ENCODE data around the gene HTR3B. TPM values are rescaled to one million over a fixed set of nuclear protein-coding genes. Genes with fewer than 3 reads are reported as not detected.

Gene HTR3B
- total and polyA plus RNA-seq, 2 of the 4 experiments (the other 2 are of a cell fraction) = not detected

DNA sequence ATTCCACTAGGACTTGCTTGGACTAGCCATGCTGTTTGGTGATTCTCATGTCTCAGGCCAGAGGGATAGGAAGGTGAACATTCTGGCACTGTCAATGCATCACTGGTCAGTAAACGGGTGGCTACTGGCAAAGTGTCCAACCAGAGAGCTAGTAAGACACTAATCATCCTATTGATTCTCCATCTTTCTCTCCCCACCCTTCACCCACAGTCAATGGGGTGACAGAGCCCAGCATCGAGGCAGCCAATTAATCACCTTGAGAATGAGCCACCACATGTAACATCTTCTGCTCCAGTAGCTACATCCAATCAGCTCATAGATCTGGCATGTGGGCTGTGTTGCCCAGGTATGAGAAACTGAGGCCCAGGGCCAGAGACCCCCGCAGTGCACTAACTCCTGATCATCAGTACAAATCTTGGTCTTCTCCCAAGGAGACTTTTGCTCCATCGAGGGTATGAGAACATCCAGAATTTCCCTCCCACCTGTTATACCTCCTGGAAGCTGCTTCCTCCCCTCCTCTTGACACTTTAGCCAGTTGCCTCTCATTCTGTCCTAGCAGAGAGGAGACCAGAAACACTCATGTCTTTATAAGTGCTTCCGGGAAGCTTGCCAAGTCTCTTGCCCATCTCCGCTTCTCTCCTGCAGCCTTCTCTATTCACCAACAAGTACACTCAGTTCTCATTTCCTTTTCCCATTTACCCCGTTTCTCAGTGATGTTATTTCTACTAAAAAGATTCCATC, 87.3 kb downstream of the HTR3B start:
- no peaks in the 10 kb centered on the region for H3K9me1 ChIP-seq (ENCODE audit: insufficient read depth, low read length)
- dilution Hi-C loops (cut with HindIII; ENCODE audit: low sequenced_read_pairs, unreplicated experiment) (no loop called here), intact Hi-C loops (cut with micrococcal nuclease) (loop anchor here (5.0 kb wide), 1 partner anchor 95 kb away; no protein-coding TSS in a partner anchor), in situ Hi-C loops (cut with MboI; ENCODE audit: low sequenced_read_pairs) (no loop called here)
- H3K9ac ChIP-seq (ENCODE audit: low read depth, low read length) = no peak overlapping the region
- ChIA-PET POLR2A (ENCODE audit: unreplicated experiment) (no interaction called here), CTCF (no interaction called here)
- no peak overlapping the region for H4K5ac ChIP-seq (ENCODE audit: low read depth, low read length)
- no peak overlapping the region for H2BK15ac ChIP-seq (ENCODE audit: low read depth, low read length)
- H2AFZ ChIP-seq (replicated peaks; ENCODE audit: low read length, poor library complexity) = no peak overlapping the region
- no peak overlapping the region for H3K18ac ChIP-seq (ENCODE audit: low read depth, low read length)
- no peaks in the 10 kb centered on the region; the same call in 1 of the 2 replicates for H3K27me3 ChIP-seq (ENCODE audit: control insufficient read depth, insufficient read depth, low read length)
- H3K4ac ChIP-seq (ENCODE audit: low read depth, low read length) = no peak overlapping the region
- no peak overlapping the region for H2BK120ac ChIP-seq (ENCODE audit: low read depth, low read length)
- no peak overlapping the region for H4K91ac ChIP-seq (ENCODE audit: insufficient read depth, low read depth, low read length)
- H3K4me2 ChIP-seq (ENCODE audit: low read depth, low read length) = no peak overlapping the region
- H3K9me3 ChIP-seq (ENCODE audit: control insufficient read depth, insufficient read depth, low read length) = no peaks in the 10 kb centered on the region
- no peak overlapping the region for H2BK20ac ChIP-seq (ENCODE audit: low read depth, low read length)
- no peaks in the 10 kb centered on the region for H3K4me1 ChIP-seq (ENCODE audit: control insufficient read depth, insufficient read depth, low read length)
- H3K79me1 ChIP-seq (ENCODE audit: low read depth in 1 of 2, low read length in 2 of 2) = no peaks in the 10 kb centered on the region
- no peak overlapping the region for H3K56ac ChIP-seq (ENCODE audit: extremely low read depth, insufficient read depth, low read length)
- WGBS, 2 experiments (ENCODE audit: extremely low coverage in 2 of 2, insufficient read length in 1 of 2) = 33% methylated on average over 3 of the region's 7 CpGs; no CpG with 5 or more reads in 1 of the 2 experiments
- DNase-seq (no peak), ATAC-seq (ENCODE audit: low read depth) (no peak)
- no peak overlapping the region for H3K14ac ChIP-seq (replicated peaks; ENCODE audit: low read depth, low read length)
- no peak overlapping the region for H3K27ac ChIP-seq (ENCODE audit: insufficient read depth, low read length)
- TF ChIP-seq POLR2A (IDR thresholded peaks at IDR 0.05; ENCODE audit: low read depth, low read length) = no peak
- no peak for TF ChIP-seq MAFK (IDR thresholded peaks at IDR 0.05; ENCODE audit: low read depth, low read length)
- no peak for TF ChIP-seq CHD1 (IDR thresholded peaks at IDR 0.05; ENCODE audit: low read depth, low read length)
- no peak for TF ChIP-seq MXI1 (IDR thresholded peaks at IDR 0.05; ENCODE audit: borderline replicate concordance, low read depth, low read length)
- TF ChIP-seq FOS (IDR thresholded peaks at IDR 0.05; ENCODE audit: low read depth, low read length) = no peak
- TF ChIP-seq, protein P1, sequence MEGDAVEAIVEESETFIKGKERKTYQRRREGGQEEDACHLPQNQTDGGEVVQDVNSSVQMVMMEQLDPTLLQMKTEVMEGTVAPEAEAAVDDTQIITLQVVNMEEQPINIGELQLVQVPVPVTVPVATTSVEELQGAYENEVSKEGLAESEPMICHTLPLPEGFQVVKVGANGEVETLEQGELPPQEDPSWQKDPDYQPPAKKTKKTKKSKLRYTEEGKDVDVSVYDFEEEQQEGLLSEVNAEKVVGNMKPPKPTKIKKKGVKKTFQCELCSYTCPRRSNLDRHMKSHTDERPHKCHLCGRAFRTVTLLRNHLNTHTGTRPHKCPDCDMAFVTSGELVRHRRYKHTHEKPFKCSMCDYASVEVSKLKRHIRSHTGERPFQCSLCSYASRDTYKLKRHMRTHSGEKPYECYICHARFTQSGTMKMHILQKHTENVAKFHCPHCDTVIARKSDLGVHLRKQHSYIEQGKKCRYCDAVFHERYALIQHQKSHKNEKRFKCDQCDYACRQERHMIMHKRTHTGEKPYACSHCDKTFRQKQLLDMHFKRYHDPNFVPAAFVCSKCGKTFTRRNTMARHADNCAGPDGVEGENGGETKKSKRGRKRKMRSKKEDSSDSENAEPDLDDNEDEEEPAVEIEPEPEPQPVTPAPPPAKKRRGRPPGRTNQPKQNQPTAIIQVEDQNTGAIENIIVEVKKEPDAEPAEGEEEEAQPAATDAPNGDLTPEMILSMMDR (conservative IDR thresholded peaks at IDR 0.05; ENCODE audit: low read depth, low read length) = no peak
- no peak for TF ChIP-seq NFE2L2 (IDR thresholded peaks at IDR 0.05; ENCODE audit: low read depth, low read length)
- no peak for TF ChIP-seq RAD21 (IDR thresholded peaks at IDR 0.05; ENCODE audit: low read length)
- TF ChIP-seq RCOR1 (IDR thresholded peaks at IDR 0.05; ENCODE audit: insufficient replicate concordance, low read length) = no peak
- no peak for TF ChIP-seq CEBPB (IDR thresholded peaks at IDR 0.05; ENCODE audit: low read depth, low read length)
- TF ChIP-seq, protein P2, sequence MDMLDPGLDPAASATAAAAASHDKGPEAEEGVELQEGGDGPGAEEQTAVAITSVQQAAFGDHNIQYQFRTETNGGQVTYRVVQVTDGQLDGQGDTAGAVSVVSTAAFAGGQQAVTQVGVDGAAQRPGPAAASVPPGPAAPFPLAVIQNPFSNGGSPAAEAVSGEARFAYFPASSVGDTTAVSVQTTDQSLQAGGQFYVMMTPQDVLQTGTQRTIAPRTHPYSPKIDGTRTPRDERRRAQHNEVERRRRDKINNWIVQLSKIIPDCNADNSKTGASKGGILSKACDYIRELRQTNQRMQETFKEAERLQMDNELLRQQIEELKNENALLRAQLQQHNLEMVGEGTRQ (IDR thresholded peaks at IDR 0.05; ENCODE audit: low read depth, low read length) = no peak
- TF ChIP-seq RFX5 (IDR thresholded peaks at IDR 0.05; ENCODE audit: low read depth, low read length) = no peak
- H2AK5ac ChIP-seq (ENCODE audit: low read depth, low read length) = no peak overlapping the region
- no peaks in the 10 kb centered on the region for H4K20me1 ChIP-seq (ENCODE audit: insufficient read depth, low read length)
- no peaks in the 10 kb centered on the region for H3K36me3 ChIP-seq (ENCODE audit: control insufficient read depth, insufficient read depth, low read length)
- no peak overlapping the region for H2BK5ac ChIP-seq (ENCODE audit: low read depth, low read length, poor library complexity, severe bottlenecking)
- no TSS peak for BruUV-seq (replicated peaks)
- H2AK9ac ChIP-seq (replicated peaks; ENCODE audit: low read depth, low read length, poor library complexity) = no peak overlapping the region
- H3K23ac ChIP-seq (ENCODE audit: low read depth, low read length) = no peak overlapping the region
- H3K4me3 ChIP-seq (ENCODE audit: insufficient read depth, low read depth, low read length) = no peak overlapping the region
- H4K8ac ChIP-seq (ENCODE audit: low read depth in 2 of 2, low read length in 2 of 2) = no peak overlapping the region
